Hindlimb muscle (tissue), 1 donor: ENCODE measurements around the gene HMGCS2. TPM values are rescaled to one million over a fixed set of nuclear protein-coding genes. Genes with fewer than 3 reads are reported as not detected.
A peak's percentile ranks its signal among the peaks of the same experiment; 100 is the strongest.
"Not testable (repeated sequence)": the region's sequence is repeated elsewhere in the genome, so short reads cannot be mapped to it uniquely, and the experiment has no call there.

ENCODE experiments used
- DNase-seq: peaks from one replicate; pipeline ENCODE4 v3.0.0-alpha.2; 2013
- polyA plus RNA-seq: library from polyadenylated mRNA; unstranded; fragments of 120-200 nt; gene quantifications from one replicate; pipeline ENCODE4 v1.2.1, GENCODE V29; 2013; ENCODE audit not compliant: insufficient read length

The HMGCS2 gene
- polyA plus RNA-seq, 1 donor, result not detected

DNA sequence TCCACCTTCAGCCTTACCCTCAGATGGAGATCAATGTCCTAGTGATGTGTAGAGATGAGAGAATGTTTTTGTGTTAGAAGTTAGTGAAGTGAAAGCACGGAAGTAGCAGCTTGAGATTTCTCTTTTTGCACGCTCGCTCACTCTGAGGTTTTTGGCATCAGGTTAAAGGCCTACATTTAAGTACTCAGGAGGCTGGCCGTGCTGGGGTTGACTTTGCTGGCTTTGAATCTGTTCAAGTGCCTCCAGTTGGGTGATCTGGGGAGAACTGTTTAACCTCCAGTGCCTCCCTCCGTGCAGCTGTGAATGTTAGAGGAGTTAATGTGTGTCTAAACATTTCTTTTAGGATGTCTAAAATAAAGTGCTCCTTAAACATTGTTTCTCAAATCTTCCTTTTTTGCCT lies 43.1 kb downstream of the HMGCS2 start:
- DNase-seq, result no peak

DNA sequence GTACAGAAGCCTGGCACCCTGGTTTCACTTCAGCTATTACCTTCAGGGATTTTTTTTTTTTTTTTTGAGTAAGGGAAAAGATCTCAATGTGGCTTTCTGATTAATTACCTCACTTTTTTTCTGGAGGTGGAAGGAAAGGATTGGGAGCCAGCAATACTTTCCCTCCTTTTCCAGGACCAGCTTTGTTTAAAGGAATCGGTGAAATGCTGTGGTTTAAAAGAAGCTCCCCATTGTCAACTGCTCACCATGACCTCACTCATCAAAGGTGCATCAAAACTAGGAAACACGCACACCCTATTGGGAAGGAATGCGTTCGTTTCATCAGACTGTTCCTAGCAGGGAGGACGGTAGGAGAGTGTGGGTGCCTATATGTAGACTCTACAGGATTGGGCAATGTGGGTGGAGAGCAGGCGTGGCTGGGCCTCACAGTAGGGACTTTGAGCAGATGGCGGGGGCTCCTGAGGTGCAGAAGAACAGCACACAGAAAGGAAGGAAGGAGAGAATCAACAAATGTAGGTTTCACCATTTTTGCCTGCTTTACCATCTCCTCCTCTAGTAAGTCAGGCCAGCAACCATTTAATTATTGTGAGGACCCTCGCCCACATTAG lies 44.0 kb downstream of the HMGCS2 start:
- no peak for DNase-seq

DNA sequence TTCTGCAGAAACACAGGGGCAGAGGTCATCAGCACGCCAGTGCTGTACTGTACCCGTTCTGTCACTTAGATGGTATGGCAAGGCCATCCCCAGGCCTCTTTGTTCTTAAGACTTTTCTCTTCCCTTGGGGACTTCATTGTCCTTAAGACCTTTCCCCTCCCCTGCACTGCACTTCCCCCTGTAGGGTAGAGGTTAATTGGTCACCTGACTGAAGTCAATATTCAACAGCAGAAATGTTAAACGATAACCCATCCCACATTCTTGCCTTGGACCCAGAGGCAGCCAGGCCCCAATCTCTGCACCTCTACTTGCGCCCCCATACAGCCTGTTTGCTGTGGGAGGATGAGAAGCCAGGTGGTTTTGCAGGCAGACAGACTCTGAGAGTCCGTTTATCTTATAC lies 46.8 kb downstream of the HMGCS2 start:
- no peak for DNase-seq

DNA sequence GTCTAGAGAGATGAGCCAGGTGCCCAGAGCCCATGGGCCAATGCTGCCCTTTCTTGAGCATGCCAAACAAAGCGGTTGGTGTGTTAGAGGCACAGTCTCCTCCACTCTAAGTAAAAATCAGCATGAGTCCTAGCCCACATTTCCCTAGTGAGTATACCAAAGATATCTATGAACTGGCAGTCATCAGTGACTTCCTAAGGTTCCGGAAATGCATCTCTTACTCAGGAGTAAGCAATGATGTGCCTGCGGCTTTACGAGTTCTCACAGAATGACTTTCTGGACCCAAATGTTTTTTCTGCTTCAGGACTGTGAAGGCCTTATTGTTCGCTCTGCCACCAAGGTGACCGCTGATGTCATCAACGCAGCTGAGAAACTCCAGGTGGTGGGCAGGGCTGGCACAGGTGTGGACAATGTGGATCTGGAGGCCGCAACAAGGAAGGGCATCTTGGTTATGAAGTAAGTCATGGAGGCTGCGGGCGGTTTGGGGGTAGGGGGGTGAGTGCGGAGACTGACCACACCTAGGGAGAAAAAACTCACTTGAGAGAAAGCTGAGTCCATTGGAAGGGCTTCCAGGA lies 47.8 kb downstream of the HMGCS2 start:
- DNase-seq, result no peak

DNA sequence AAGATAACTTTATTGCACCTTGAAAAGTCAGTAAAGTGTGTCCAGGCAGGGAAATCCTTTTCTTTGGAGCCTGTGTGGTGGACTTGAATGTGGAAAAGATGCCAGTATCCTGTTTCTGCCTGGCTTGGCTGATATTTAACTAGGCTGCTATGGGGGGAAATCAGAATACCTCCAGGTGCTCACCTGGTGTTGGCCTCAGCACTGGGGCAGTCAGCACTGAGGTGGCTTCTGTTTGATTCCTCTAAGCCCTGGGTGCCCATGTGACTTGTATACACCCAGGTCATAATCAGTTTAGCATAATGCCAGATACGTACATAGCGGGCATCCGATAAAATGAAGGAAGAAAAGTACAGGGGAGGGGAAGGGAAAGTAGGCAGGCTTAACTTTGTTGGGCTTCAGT lies 49.7 kb downstream of the HMGCS2 start:
- DNase-seq, result no peak

DNA sequence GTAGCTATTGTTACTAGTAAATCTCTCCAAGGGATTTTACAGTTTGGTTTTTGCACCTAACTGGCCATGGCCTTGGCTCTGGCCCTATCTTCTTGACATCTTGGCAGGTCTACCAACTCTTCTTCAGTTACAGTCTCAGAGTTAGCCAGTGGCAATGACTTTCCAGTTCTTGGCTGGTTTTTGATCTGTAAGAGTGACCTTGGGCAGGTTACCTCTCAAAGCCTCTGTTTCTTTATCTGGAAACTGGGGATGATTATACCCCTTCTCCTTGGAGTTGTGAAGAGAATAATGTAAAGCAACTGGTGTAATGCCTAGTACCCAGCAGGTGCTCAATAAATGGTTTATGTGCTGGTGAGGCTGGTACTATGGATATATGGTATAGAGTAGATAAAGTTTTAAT lies 50.3 kb downstream of the HMGCS2 start:
- no peak for DNase-seq

DNA sequence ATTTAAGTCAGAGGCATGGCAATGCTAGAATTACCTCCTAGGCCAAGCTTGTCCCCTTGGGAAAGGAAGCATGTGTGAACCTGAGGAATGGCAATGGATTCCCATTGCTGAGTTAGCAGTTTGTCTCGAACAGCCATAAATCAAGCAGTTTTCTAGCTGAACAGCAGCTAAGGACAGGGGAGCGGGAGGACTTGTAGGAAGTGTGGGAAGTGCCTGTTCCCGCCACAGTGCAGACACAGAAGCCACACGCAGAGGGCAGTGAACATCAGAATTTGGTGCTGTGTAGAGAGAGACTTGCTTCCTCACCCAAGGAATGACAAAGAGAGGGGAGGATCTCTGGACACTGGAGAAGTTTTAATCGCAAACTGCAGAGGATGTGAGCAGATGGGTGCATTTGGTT lies 53.2 kb downstream of the HMGCS2 start:
- DNase-seq, result no peak

DNA sequence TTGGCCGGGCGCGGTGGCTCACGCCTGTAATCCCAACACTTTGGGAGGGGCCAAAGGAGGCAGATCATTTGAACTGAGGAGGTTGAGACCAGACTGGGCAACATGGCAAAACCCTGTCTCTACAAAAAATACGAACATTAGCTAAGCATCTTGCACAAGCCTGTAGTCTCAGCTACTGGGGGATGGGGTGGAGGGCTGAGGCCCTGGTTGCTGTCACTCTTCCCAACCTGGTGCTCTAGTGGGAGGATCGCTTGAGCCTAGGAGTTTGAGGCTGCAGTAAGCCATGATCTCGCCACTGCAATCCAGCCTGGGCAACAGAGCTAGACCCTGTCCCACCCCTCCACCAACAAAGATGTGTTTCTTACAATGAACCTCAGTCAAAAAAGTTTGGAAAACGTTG lies 54.1 kb downstream of the HMGCS2 start:
- no peak for DNase-seq

DNA sequence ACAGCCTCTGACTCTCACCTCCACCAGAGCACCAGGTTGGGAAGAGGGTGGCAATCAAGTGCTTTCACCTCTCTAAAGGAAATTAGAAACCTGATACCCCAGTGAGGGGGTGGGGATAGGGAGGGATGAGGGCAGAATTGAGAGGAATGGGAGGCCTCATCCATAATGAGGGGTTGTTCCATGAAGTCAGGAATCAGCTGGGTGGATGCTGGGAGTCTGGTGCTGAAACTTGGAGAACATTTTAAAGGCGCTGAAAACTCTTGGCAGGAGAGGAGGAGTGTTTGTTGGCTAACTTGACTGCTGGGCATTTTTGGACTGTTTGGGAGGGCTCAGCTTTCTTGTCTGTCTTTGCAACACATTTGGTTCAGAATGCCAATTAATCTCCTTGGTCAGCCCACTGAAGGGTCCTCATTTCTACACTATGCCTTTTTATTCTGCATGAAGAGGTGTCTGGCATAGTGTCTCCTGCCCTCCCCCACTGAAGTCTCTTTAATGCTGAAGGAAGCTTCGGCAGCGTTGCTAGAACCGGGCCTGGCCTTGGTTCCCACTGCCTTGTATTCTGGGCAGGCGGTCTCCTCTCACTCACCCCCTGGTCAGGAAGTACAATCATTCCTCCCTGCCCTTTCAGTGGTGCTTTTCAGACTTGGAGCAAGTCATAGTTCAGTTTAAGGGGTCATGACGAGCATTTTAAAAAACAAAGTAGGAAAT lies 54.8 kb downstream of the HMGCS2 start:
- peak; percentile 36 for DNase-seq

DNA sequence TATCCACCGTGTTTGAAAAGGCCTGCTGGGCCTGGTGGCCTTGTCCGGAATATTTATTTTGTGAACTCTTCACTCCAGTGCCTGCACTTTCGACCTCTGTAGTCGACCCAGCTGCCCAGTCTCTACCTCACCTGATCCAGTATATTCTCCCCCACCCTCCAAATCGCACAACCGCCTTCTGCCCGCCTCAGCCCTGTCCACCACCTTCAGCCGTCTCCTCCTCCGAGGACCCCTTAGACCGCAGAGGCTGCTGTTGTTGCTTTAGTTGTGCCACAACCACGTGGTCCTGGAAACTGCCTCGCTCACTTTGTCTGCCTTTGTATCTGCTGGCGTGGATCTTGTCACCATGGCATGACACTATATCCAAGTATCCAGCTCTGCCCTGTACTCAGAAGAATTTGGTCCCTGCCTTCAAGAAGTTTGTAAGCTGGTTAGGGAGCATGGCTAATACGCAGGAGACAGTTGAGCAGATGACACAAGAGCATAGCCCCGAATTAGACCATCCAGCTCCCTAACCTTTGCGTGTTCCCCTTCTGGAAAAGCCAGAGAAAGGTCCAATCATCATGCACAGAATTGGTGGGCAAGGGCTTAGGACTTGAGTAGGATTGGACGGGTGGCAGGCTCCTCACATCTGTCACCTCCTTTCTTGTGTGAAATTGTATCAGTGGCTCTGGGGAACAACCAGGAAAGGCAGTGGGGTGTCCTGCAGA lies 55.5 kb downstream of the HMGCS2 start:
- peak; percentile 43 for DNase-seq

DNA sequence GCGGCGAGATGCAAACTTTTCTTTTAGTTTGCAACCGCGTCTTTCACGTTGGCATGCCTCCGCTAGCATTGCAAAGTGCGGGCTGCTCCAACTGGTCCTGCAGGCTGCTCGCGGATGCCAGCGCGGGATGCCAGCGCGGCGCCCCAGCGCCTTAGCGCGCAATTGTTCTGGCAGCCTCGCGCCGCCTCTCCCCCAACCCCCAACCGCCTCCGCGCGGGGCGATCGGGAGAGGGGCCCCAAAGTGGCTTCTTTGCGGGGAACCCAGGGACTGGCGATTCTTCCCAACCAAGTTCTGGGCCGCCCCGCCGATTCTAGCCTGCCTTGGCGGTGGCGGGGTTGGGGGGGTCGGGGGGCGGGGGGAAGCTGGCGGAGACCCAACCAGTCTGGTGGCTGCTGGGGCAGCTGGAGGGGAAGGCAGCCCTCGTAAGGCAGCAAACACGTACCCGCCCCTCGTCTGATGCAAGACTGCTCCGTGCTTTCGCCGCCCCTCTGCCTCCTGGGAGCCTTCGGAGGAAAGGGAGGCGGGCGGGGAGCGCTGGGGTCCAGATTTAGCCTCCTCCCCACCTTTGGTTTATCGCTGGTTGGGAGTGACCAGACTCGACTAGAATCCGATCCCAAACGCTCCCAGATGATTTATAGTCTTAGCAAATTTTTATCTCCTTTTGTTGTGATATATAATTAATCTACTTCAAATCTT lies 56.2 kb downstream of the HMGCS2 start:
- peak; percentile 86 for DNase-seq

DNA sequence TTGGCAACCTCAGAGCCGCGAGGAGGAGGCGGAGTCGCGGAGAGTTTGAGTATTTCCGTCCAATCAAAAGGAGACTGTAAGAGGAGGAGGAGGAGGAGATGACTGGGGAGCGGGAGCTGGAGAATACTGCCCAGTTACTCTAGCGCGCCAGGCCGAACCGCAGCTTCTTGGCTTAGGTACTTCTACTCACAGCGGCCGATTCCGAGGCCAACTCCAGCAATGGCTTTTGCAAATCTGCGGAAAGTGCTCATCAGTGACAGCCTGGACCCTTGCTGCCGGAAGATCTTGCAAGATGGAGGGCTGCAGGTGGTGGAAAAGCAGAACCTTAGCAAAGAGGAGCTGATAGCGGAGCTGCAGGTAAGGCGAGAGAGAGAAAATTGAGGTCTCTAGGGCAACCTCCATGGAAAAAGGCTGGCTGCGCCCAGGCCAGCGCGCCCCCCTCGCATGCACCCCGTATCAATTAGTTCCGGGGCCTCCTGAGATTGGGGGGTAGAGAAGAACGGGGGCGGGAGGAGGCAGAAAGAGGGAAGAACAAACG lies 56.8 kb downstream of the HMGCS2 start, which contains the start of gene PHGDH:
Gene PHGDH (plus strand): TSS at position 131 of the 538 bp plus-strand sequence. CDS start 89 bp downstream, at position 220.
- DNase-seq, result peak; percentile 81

DNA sequence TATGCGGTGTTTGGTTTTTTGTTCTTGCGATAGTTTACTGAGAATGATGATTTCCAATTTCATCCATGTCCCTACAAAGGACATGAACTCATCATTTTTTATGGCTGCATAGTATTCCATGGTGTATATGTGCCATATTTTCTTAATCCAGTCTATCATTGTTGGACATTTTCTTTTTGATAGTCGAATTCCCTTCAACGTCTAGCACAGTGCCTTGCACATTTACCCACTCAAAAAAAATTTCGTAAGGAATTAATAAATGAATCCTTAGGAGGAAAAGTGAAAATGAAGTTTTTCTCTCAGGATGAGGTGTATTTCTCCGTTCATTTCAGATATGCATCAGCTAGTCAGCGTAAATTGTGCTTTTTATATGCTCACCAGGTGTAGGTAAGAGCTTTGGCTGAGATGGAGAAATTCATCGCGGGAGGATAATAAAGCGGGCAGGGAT lies 57.3 kb downstream of the HMGCS2 start:
- DNase-seq, result not testable (repeated sequence)

DNA sequence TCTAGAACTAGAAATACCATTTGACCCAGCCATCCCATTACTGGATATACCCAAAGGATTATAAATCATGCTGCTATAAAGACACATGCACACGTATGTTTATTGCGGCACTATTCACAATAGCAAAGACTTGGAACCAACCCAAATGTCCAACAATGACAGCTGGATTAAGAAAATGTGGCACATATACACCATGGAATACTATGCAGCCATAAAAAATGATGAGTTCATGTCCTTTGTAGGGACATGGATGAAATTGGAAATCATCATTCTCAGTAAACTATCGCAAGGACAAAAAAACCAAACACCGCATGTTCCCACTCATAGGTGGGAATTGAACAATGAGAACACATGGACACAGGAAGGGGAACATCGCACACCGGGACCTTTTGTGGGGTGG lies 62.1 kb downstream of the HMGCS2 start:
- DNase-seq, result not testable (repeated sequence)

DNA sequence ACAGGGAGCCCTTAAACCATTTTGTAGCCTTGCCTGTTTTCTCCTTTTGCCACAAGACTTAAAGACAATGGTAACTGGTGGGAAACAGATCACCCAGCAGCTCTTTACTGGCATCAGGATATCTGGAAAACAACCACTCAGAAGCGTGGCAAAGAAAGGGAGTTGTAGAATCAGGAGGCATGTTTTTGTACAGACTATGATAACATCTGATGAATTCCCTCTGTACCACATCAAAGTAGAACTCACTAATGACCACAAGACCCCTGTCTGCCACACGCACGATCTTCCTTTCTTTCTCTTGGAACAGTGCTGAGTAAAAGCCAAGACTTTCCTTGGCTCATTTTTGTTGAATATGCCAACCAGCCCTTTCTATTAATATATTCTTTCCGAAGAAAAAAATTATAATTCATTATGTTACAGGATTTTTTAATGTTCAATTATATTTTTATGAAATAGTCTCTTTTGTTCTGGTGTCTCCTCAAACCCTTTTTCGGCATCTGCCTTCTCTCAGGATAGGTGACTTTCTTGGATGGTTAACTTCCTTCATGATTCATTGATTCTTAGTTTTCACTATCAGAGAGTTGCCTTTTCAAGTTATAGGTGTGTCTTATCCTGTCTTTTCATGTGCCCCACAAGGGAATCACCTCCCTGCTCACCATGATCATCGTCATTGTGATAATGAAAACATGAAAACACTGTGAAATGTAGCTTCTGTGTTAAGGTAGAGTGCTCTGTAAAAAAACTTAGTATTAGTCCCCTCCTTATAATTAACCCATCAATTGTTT lies 64.8 kb downstream of the HMGCS2 start:
- no peak for DNase-seq

DNA sequence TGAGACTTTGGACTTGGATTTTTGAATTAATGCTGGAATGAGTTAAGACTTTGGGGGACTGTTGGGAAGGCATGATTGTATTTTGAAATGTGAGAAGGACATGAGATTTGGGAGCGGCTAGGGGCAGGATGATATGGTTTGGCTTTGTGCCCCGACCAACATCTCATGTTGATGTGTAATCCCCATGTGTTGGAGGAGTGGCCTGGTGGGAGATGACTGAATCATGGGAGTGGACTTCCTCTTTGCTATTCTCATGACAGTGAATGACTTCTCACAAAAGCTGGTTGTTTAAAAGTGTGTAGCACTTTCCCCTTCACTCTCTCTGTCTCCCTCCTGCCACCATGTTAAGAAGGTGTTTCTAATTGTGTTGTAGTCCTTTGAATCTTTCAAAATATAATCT lies 66.3 kb downstream of the HMGCS2 start:
- no peak for DNase-seq

DNA sequence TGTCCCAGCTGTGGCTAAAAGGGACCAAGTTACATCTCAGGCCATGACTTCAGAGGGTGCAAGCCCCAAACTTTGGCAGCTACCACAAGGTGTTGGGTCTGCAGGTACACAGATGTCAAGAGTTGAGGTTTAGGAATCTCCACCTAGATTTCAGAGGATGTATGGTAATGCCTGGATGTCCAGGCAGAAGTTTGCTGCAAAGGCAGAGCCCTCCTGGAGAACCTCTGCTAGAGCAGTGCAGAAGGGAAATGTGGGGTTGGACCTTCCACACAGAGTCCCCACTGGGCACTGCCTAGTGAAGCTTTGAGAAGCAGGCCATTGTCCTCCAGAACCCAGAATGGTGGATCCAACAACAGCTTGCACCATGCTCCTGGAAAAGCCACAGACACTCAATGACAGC lies 67.0 kb downstream of the HMGCS2 start:
- no peak for DNase-seq

DNA sequence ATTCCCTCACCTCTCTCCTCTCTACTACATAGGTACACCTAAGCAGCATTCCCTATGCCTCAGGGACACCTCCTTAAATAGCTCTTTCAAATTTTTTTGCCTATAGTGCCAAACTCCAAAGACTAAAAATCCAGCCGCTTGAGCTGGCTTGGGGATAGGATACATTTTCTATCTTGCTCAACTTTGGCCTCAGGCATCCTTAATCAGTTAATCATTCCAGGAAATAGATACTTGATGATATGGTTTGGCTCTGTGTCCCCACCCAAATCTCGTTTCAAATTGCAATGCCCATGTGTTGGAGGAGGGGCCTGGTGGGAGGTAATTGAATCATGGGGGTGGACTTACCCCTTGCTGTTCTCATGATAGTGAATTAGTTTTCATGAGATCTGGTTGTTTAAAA lies 68.4 kb downstream of the HMGCS2 start:
- DNase-seq, result no peak
